ENCODE results near the gene RALA. TPM values are rescaled to one million over a fixed set of nuclear protein-coding genes. Genes with fewer than 3 reads are reported as not detected.

Gene RALA
- total and polyA plus RNA-seq, 3 donors from 2014 or later = 13.6 to 27.9 (median 15.9) TPM

DNA sequence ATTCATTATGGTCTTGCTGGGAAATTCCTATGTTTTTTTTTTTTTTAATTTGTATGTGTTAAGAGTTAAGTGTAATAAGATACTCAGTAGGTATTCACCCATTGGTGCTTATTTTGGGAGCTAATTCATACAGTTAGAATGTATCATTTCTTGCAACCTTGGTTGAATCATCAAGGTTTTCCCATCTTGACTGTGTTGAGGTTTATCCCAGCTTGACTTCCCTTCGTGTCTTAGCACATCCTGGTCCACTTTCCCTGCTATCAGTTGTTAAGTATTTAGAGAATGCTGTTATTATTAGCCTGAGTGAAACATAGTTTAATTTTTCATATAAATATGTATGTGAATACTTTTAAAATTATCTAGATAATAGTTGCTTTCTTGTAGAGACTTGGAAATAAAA lies 20.8 kb downstream of the RALA start:
- Histone ChIP-seq H3K27ac (no peak overlapping the region), H3K9me3 (no peaks in the 10 kb centered on the region), H3K4me1 (peaks cover 17% of the 10 kb centered on the region), H3K27me3 (no peaks in the 10 kb centered on the region), H3K36me3 (ENCODE audit: low read depth, missing control alignments) (no peaks in the 10 kb centered on the region), H3K4me3 (no peak overlapping the region)
- TF ChIP-seq POLR2A (IDR thresholded peaks at IDR 0.05) = no peak
- TF ChIP-seq, protein P1, sequence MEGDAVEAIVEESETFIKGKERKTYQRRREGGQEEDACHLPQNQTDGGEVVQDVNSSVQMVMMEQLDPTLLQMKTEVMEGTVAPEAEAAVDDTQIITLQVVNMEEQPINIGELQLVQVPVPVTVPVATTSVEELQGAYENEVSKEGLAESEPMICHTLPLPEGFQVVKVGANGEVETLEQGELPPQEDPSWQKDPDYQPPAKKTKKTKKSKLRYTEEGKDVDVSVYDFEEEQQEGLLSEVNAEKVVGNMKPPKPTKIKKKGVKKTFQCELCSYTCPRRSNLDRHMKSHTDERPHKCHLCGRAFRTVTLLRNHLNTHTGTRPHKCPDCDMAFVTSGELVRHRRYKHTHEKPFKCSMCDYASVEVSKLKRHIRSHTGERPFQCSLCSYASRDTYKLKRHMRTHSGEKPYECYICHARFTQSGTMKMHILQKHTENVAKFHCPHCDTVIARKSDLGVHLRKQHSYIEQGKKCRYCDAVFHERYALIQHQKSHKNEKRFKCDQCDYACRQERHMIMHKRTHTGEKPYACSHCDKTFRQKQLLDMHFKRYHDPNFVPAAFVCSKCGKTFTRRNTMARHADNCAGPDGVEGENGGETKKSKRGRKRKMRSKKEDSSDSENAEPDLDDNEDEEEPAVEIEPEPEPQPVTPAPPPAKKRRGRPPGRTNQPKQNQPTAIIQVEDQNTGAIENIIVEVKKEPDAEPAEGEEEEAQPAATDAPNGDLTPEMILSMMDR (IDR thresholded peaks at IDR 0.05) = no peak
- DNase-seq = peak; percentile 32
- intact Hi-C loops (cut with DNase I; ENCODE audit: low total_unique reads) = no loop called here
- WGBS, 2 donors = 28 to 36% methylated on average over 1 of the region's 1 CpG

DNA sequence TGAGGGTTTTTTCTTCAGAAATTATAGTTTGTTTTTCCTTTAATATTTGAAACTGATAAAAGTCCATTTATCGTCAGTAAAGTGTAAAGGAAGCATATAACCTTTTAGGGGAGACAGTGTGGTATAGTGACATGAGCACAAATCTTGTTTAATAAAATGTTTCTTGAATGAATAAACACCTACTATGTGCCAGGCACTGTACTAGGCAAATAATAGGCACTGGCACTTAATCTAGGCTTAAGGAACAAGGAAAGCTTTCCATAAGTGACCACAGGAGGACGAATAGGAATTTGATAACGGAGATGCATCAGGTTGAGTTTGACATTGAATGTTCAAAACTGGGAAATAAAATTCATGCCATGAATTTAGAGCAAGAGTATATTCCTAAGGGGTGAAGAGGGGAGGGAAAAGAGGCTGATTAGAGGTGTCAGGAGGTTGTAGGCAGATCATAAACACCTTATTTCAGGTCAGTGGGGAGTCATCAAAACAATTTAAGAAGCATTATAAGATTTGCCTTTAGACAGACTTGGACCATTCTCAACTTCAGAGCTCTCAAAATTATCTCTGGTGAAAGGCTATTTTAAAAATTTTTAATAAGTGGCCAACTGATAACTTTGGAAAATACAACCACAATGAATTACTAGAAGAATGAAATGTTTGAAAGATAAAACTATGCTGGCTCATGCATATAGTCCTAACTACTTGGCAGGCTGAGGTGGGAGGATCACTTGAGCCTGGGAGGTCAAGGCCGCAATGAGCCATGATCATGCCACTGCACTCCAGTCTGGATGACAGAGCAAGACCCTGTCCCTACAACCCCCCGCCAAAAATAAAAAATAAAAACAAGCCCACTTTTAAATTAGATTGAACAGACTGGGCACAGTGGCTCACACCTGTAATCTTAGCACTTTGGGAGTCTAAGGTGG lies 22.4 kb downstream of the RALA start:
- Histone ChIP-seq H3K9me3 (no peaks in the 10 kb centered on the region), H3K4me3 (no peak overlapping the region), H3K27ac (no peak overlapping the region), H3K36me3 (ENCODE audit: low read depth, missing control alignments) (no peaks in the 10 kb centered on the region), H3K4me1 (peaks cover 17% of the 10 kb centered on the region), H3K27me3 (no peaks in the 10 kb centered on the region)
- peak; percentile 49 for DNase-seq
- intact Hi-C loops (cut with DNase I; ENCODE audit: low total_unique reads) = no loop called here
- TF ChIP-seq, protein P1 (IDR thresholded peaks at IDR 0.05) = no peak
- TF ChIP-seq POLR2A (IDR thresholded peaks at IDR 0.05) = no peak
- WGBS, 2 donors = 37 to 54% methylated on average over 5 of the region's 5 CpGs

DNA sequence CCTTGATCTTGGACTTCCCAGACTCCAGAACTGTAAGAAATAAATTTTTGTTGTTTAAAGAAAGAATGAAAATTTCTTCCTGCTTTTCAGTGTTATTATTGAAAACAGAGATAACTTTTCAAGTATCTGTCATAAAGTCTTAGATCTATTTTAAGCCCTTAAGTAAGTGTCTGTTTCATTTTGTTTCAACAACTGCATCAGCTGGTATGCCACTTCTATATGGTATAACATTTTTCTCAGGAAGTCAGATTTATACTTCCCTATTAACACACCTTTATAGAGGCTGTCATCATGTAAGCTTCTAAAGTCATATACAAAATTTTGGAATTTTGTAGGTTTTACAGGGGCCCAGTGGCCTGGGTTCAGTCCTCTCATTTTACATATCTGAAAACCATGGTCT lies 24.4 kb downstream of the RALA start:
- H3K36me3 ChIP-seq (ENCODE audit: low read depth, missing control alignments) = no peaks in the 10 kb centered on the region
- H3K4me3 ChIP-seq = no peak overlapping the region
- H3K27ac ChIP-seq = no peak overlapping the region
- intact Hi-C loops (cut with DNase I; ENCODE audit: low total_unique reads) = no loop called here
- no peak for TF ChIP-seq POLR2A (IDR thresholded peaks at IDR 0.05)
- TF ChIP-seq, protein P1 (IDR thresholded peaks at IDR 0.05) = no peak
- H3K27me3 ChIP-seq = no peaks in the 10 kb centered on the region
- H3K9me3 ChIP-seq = no peaks in the 10 kb centered on the region
- no peak for DNase-seq
- peaks cover 17% of the 10 kb centered on the region for H3K4me1 ChIP-seq

DNA sequence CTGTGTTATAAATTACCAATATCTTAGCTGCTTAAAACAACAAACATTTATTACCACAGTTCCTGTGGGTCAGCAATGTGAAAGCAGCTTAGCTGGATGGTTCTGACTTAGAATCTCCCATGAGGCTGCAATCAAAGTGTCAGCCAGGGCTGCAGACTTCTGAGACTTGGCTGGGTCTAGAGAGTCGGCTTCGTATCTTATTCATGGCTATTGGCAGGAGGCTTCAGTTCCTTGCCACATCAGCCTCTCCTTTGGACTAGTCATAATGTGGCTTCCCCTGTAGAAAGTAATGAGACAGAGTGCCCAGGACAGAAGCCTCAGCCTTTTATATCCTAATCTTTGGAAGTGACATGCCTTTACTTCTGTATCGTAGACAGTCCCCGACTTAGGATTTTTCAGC lies 27.3 kb downstream of the RALA start:
- no peaks in the 10 kb centered on the region for H3K36me3 ChIP-seq (ENCODE audit: low read depth, missing control alignments)
- TF ChIP-seq POLR2A (IDR thresholded peaks at IDR 0.05) = no peak
- TF ChIP-seq, protein P1 (IDR thresholded peaks at IDR 0.05) = no peak
- no peak overlapping the region for H3K4me3 ChIP-seq
- no peak for DNase-seq
- H3K27me3 ChIP-seq = no peaks in the 10 kb centered on the region
- intact Hi-C loops (cut with DNase I; ENCODE audit: low total_unique reads) = no loop called here
- H3K4me1 ChIP-seq = peaks cover 2% of the 10 kb centered on the region
- no peaks in the 10 kb centered on the region for H3K9me3 ChIP-seq
- H3K27ac ChIP-seq = no peak overlapping the region
- 71 to 86% methylated on average over 2 to 4 of the region's 4 CpGs for WGBS, 2 donors

DNA sequence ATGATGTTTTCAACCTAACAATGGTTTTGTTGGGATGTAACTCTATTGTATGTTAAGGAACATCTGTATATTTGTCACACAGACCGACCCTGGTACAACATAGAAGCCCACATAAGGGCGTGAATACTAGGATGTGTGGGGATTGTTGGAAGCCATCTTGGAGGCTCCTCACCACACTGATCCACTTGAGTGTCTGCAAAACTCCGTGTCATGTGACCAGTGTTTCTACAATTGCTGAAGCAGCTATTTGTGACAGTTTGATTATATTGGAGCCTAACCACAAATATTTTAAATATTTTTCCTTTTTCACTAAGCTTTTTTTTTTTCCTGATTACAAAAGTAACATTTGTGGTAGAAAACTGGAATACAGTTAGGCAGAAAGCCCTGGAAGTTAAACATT lies 27.9 kb downstream of the RALA start:
- Histone ChIP-seq H3K27ac (no peak overlapping the region), H3K36me3 (ENCODE audit: low read depth, missing control alignments) (no peaks in the 10 kb centered on the region), H3K9me3 (no peaks in the 10 kb centered on the region), H3K4me3 (no peak overlapping the region), H3K4me1 (no peaks in the 10 kb centered on the region), H3K27me3 (no peaks in the 10 kb centered on the region)
- TF ChIP-seq POLR2A (IDR thresholded peaks at IDR 0.05) = no peak
- TF ChIP-seq, protein P1 (IDR thresholded peaks at IDR 0.05) = no peak
- 89 to 93% methylated on average over 3 of the region's 3 CpGs for WGBS, 2 donors
- DNase-seq = no peak
- intact Hi-C loops (cut with DNase I; ENCODE audit: low total_unique reads) = no loop called here

All from testis (tissue), 3 donors.